OCI-M2 (cell line): ENCODE measurements around the gene ZNF618.

Experiments
- DNase-seq: peaks from one replicate; lab custom pipeline; 2025; ENCODE audit not compliant: unreplicated experiment; lab: John Stamatoyannopoulos, UW

Gene ZNF618

DNA sequence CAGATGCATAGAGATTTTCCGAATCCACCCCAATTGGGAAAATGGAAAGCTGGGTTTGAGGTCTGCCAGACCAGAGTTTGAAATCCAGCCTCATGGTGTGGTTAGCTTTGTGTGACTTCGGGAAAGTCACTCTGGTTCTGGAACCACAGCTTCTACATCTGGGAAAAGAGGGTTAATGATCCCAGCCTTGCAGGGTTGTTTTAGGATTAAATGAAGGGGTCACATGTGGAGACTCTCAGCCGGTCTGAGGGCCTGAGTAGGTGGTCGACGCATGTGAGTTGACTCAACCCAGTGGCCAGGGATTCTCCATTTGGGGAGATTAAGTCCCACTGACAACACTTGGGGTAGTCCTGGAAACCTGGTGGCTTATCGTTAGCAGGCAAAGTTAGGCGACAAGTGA is 6.1 kb downstream of the ZNF618 start:
- DNase-seq: no peak

GRCh38 chr9:113882636-113883164 is 6.6 kb downstream of the ZNF618 start:
- DNase-seq: no peak

- DNase-seq: no peak
Measured at GRCh38 chr9:113885183-113886025, 9.3 kb downstream of the ZNF618 start.

GRCh38 chr9:113886026-113886369 is 9.9 kb downstream of the ZNF618 start:
- no peak for DNase-seq

- DNase-seq: no peak
Measured at GRCh38 chr9:113886466-113886865, 10.4 kb downstream of the ZNF618 start.

DNA sequence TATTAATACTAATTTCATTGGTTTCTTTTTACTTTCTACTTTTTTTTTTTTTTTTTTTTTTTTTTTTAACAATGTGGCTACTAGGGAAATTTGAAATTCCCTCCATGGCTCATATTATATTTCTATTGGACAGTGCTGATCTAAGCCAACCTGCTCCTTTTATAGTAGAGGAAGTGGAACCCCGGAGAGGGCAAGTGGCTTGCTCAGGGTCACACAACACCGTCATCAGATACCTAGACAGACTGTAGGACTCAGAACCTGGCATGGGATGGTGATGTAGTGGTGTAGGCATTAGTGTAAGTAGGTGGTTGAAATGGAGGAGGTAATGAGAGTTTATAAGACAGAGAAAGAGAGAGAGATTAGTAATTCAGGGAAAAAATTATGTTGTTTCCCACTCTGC is 10.8 kb downstream of the ZNF618 start:
- no peak for DNase-seq

DNA sequence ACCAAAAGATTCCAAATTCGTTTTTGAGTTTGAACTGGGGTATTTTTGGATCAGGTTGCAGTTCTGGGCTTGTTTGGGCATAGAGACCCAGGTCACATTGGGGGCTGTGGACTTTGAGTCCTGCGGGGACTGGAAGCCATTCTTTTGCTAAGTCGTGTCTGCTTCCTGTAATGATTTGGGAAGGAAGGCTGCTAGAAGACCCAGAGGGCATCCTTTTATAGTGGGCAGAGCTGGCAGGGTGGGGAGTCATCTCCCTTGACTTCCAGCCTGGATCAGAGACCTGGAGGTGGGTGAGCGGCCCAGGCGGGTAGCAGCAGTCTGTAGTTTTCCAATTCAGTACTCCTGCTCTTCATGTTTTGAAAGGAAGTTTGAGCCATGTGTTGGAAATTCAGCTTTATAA is 11.3 kb downstream of the ZNF618 start:
- DNase-seq: no peak

DNA sequence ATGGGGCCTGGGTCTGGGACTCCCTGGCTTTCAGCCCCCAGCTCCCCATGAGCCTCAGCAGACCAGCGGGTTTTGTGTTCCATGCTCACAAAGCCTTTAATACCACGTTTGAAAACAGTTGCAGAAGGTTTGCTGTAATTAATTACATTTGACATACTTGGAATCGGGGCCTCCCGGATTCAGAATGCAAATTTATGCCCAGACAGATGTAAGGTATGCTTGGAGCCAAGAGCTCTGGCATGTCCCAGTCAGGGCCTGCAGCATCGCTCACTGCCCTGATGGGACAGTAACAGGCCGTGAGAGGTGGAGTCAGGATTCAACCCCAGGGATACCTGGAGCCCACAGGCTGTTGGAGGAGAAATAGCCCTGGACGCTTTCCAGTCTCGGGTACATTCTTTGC is 12.2 kb downstream of the ZNF618 start:
- no peak for DNase-seq

GRCh38 chr9:113888976-113889375 is 12.9 kb downstream of the ZNF618 start:
- DNase-seq: no peak

DNA sequence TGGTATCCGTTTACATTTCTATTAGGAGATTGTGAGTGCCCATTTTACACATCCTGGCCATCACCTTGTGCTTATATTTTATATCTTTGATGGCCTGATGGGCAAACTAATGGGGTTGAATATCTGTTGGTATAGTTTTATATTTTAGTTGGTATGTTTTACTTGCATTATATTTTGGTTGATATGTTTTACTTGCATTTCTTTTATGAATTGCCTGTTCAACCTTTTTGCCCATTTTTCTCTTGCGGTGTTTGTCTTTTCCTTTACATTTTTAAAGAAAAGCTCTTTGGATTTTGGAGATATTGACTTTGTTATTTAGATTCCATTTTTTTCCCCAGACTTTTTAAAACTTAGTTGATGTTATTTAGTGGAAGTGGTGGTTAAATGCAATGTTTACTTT is 14.6 kb downstream of the ZNF618 start:
- no peak for DNase-seq

DNA sequence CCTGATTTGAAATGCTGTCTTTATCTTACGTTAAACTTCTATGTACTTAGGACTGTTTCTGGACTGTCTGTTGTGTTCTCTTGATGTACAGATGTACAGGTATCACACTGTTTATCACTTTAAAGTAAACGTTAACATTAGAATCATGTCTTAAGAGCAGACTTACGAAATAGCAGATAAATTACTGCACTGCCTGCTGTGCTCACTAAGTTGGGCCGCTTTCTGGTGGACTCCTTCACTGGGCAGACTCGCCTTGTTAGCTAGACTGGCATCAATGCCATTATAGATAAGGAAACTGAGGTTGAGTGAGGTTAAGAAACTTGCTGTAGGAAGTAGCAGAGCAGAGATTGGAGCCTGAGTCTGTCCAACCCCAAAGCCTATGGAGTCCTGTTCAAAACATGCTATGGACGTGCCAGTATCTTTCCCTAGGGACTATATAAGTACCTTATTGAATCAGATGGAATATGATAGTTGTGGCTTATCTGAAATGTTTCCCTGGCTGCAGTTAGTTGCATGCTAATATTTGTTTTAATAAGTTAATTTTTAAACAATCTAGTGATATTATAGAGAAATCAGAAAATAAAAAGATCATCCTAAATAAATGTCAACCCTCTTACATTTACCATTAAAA is 16.9 kb downstream of the ZNF618 start:
- DNase-seq: no peak

GRCh38 chr9:113894166-113894565 is 18.1 kb downstream of the ZNF618 start:
- DNase-seq: no peak

- no peak for DNase-seq
Measured at GRCh38 chr9:113895526-113895925, 19.4 kb downstream of the ZNF618 start.

DNA sequence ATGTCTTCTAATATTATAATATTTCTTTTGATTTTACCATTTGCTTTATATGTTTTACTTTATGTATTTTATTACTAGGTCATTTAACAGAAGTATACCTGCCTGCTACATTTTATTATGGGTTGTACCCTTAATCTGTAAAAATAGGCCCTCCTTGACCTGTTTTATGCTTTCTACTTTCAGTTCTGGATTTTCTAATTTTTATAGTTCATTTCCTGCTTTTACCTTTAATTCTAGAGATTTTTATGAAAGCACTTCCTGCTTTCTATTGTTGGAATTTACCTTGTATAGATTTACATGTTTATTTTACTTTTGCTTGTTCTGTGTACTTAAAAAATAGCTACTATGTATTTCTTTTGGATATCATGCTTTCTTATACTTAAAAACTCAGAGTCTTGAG is 20.6 kb downstream of the ZNF618 start:
- DNase-seq: no peak

GRCh38 chr9:113898151-113898550 is 22.0 kb downstream of the ZNF618 start:
- DNase-seq: no peak

- no peak for DNase-seq
Measured at GRCh38 chr9:113898596-113898995, 22.5 kb downstream of the ZNF618 start.

GRCh38 chr9:113899205-113899604 is 23.1 kb downstream of the ZNF618 start:
- no peak for DNase-seq

DNA sequence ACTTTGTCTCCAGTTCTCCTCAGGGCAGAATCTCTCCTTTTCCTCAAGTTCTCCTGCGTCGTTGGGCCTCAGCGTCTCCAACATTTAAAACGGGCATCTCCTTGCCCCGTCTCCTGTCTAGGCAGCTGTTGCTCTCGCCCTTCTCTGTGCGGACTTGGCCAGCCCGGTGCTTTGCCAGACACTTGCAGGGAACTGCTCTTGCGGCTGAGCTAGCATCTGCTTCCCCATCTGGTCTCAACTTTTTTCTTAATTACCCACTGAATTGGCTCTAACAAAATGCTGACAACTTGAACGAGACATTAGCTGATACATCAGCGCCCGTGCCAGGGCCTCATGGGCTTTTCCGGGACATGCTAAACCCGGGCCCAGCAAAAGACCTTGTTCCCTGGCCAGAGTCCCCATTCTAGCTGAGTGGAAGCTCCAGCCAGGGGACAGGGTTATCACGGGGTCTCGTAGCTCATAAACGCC is 25.1 kb downstream of the ZNF618 start:
- no peak for DNase-seq

DNA sequence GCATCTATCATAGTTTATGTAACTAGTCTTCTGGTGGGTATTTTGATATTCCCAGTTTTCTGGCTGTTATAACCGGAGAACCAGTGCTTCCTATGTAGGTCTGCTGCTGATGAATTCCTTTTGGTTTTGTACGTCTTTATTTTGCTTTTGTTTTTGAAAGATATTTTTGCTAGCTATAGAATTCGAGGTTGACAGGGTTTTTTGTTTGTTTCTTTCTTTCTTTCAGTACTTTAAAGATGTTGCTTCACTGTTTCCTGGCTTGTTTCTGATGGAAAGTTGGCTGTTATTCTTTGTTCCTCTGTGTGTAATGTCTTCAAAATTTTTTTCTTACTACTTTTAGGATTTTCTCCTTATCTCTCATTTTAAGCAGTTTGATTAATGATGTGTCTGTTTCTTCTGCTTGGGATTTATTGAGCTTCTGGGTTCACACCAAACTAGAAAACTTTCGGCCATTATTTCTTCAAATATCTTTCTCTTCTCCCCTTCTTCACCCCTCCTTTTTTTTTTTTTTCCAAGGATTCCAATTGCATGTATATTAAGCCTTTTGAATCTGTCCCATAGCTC is 27.5 kb downstream of the ZNF618 start:
- DNase-seq: no peak

DNA sequence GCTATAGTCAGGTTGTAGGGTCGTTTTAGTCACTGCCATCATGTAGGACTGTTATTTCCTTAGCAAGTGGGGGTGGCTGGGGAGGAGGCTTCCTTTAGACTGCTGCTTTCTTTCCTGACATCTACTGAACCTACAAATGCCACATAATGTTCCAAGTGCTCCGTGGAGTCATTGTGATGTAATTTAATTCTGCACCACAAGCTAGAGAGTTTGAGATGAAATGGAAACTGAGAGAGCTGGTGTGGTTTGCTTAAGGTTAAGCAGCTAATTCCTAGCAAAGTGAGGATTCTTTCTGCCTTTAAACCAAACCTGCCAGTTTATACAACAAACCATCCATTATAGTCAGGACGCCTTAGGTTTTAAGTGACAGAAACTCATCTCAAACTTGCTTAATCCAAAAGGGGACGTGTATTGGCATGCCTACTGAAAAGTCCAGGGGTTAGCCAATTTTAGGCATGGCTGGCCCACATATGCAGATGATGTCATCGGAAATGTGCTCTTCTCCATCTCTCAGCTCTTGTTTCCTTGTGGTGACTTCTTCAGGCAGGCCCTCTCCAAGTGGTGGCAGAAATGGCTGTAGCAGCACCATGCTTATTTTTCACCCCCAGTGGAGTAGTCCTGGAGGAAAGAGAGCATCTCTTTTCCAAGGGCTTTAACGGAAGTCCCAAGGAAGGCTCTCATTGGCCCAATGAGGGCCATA is 30.5 kb downstream of the ZNF618 start:
- DNase-seq: no peak

- DNase-seq: no peak
Measured at GRCh38 chr9:113907282-113907681, 31.2 kb downstream of the ZNF618 start.
